Ascending aorta (tissue), 2 donors: ENCODE results near the gene STAT2. TPM values are rescaled to one million over a fixed set of nuclear protein-coding genes. Genes with fewer than 3 reads are reported as not detected.
"Not testable (repeated sequence)": the region's sequence is repeated elsewhere in the genome, so short reads cannot be mapped to it uniquely, and the experiment has no call there.

Experiments
- DNase-seq, 2 donors: peaks; one replicate each; pipeline ENCODE4 v3.0.0-alpha.2; 2019; ENCODE audit warnings: low spot score in 2 of 2
- H3K27ac ChIP-seq, 2 donors: fragments of 200-600 bp; sonication (generic); one replicate each; pipeline ENCODE4 v1.5.1; 2016 to 2017; ENCODE audit warnings: mild to moderate bottlenecking in 1 of 2
- H3K27me3 ChIP-seq: fragments of 200-600 bp; sonication (generic); one replicate; pipeline ENCODE4 v1.5.1; 2017
- H3K36me3 ChIP-seq, 2 donors: fragments of 200-600 bp; sonication (generic); one replicate each; pipeline ENCODE4 v1.5.1; 2016
- H3K4me1 ChIP-seq, 2 donors: fragments of 200-600 bp; sonication (generic); one replicate each; pipeline ENCODE4 v1.5.1; 2016 to 2017; ENCODE audit warnings: mild to moderate bottlenecking in 1 of 2
- H3K4me3 ChIP-seq, 2 donors: fragments of 200-600 bp; sonication (generic); one replicate each; pipeline ENCODE4 v1.5.1; 2016 to 2017; ENCODE audit warnings: mild to moderate bottlenecking in 1 of 2
- H3K9me3 ChIP-seq, 2 donors: fragments of 200-600 bp; sonication (generic); one replicate each; pipeline ENCODE4 v1.5.1; 2016
- CTCF ChIP-seq, 3 experiments: fragments of 200-600 bp in 2 of 3; fragments of 450-650 bp in 1 of 3; sonication (generic) in 2 of 3; IDR thresholded peaks; one replicate each; pipeline ENCODE4 v1.5.1; 2016 to 2019; ENCODE audit warnings: antibody characterized with exemption in 3 of 3, mild to moderate bottlenecking in 1 of 3, moderate library complexity in 1 of 3
- intact Hi-C: fragments of 100-400 bp; cut with DNase I; formaldehyde crosslinking; loops from one replicate; pipeline ENCODE4 v1.15.1; 2023
- total RNA-seq: library from RNA; depleted of rRNA; stranded (reverse); fragments of >200 nt; gene quantifications from one replicate; pipeline ENCODE4 v1.1.0, GENCODE V29; 2016

STAT2 gene
- 246 TPM for total RNA-seq

GRCh38 chr12:56359851-56360767 lies at the start of gene STAT2:
STAT2 (minus strand) TSS chr12:56360107; CDS start chr12:56356571, 3,536 bp downstream.
- intact Hi-C loops, result loop anchor here (1.0 to 5.0 kb wide), 5 partner anchors 26 to 287 kb away; partner anchors contain the start of genes ATP5F1B, CNPY2 and TIMELESS
- peaks cover 13 to 14% of the 10 kb centered on the region in 2 donors for H3K36me3 ChIP-seq
- peak within 1 kb of the TSS; percentile 89 to 95 for H3K27ac ChIP-seq
- H3K4me1 ChIP-seq, result peaks cover 9 to 13% of the 10 kb centered on the region in 2 donors
- DNase-seq, result peak; percentile 99 to 100
- no peak for TF ChIP-seq CTCF (IDR thresholded peaks at IDR 0.05)
- H3K27me3 ChIP-seq, result no peaks in the 10 kb centered on the region
- H3K4me3 ChIP-seq, result peak within 1 kb of the TSS; percentile 74 to 96
- no peaks in the 10 kb centered on the region for H3K9me3 ChIP-seq

GRCh38 chr12:56408799-56409417 lies 49.0 kb upstream of the STAT2 start:
- Histone ChIP-seq H3K27ac (no peak overlapping the region), H3K9me3 (no peaks in the 10 kb centered on the region), H3K4me3 (no peak overlapping the region), H3K4me1 (no peaks in the 10 kb centered on the region), H3K27me3 (no peaks in the 10 kb centered on the region), H3K36me3 (no peaks in the 10 kb centered on the region)
- intact Hi-C loops, result no loop called here
- no peak for TF ChIP-seq CTCF (IDR thresholded peaks at IDR 0.05)
- no peak for DNase-seq

GRCh38 chr12:56404227-56404626 lies 44.3 kb upstream of the STAT2 start:
- DNase-seq, H3K36me3 ChIP-seq, H3K27ac ChIP-seq, H3K4me3 ChIP-seq, intact Hi-C loops, H3K4me1 ChIP-seq, H3K27me3 ChIP-seq, H3K9me3 ChIP-seq: not testable (repeated sequence)

GRCh38 chr12:56401612-56402011 lies 41.7 kb upstream of the STAT2 start:
- intact Hi-C loops, DNase-seq: not testable (repeated sequence)
- H3K9me3 ChIP-seq, result peaks cover 0 to 10% of the 10 kb centered on the region in 2 donors

GRCh38 chr12:56401125-56401524 lies 41.2 kb upstream of the STAT2 start:
- H3K36me3 ChIP-seq, result not testable (repeated sequence)

More at GRCh38 chr12:56401612-56402011, 41.7 kb upstream of the STAT2 start:
- H3K27me3 ChIP-seq, H3K4me3 ChIP-seq, H3K36me3 ChIP-seq, H3K27ac ChIP-seq, H3K4me1 ChIP-seq: not testable (repeated sequence)

GRCh38 chr12:56399466-56399865 lies 39.6 kb upstream of the STAT2 start:
- peaks cover 0 to 10% of the 10 kb centered on the region in 2 donors for H3K9me3 ChIP-seq
- H3K4me3 ChIP-seq, H3K27me3 ChIP-seq, H3K36me3 ChIP-seq, H3K27ac ChIP-seq, H3K4me1 ChIP-seq, DNase-seq, intact Hi-C loops: not testable (repeated sequence)

More at GRCh38 chr12:56401125-56401524, 41.2 kb upstream of the STAT2 start:
- H3K27me3 ChIP-seq, intact Hi-C loops, H3K27ac ChIP-seq, DNase-seq, H3K4me1 ChIP-seq, H3K4me3 ChIP-seq: not testable (repeated sequence)
- H3K9me3 ChIP-seq, result peaks cover 0 to 10% of the 10 kb centered on the region in 2 donors

GRCh38 chr12:56398324-56398723 lies 38.4 kb upstream of the STAT2 start:
- H3K9me3 ChIP-seq, result peaks cover 0 to 10% of the 10 kb centered on the region in 2 donors
- H3K27ac ChIP-seq, result no peak overlapping the region
- H3K4me3 ChIP-seq, result no peak overlapping the region
- H3K27me3 ChIP-seq, result no peaks in the 10 kb centered on the region
- no peaks in the 10 kb centered on the region for H3K4me1 ChIP-seq
- no peak for TF ChIP-seq CTCF (IDR thresholded peaks at IDR 0.05)
- intact Hi-C loops, result no loop called here
- no peak for DNase-seq
- no peaks in the 10 kb centered on the region for H3K36me3 ChIP-seq
